Stimulated activated naive CD8-positive, alpha-beta T cell treated with anti-CD3 and anti-CD28 coated beads, Interleukin-15, Interleukin-2, amounts not matched to agents 100 ng/mL and 50 ng/mL, for 24 hours (primary cell): ENCODE measurements around the gene SERTAD2.
A peak's percentile ranks its signal among the peaks of the same experiment; 100 is the strongest.

Experiments
- H3K27ac Mint-ChIP-seq: one replicate; pipeline ENCODE4 v1.8.0; 2021; ENCODE audit warnings: mild to moderate bottlenecking, mixed read lengths
- H3K27me3 Mint-ChIP-seq: one replicate; pipeline ENCODE4 v1.8.0; 2021; ENCODE audit warnings: mixed read lengths
- H3K36me3 Mint-ChIP-seq: one replicate; pipeline ENCODE4 v1.8.0; 2021; ENCODE audit warnings: low read depth, mixed read lengths
- H3K4me1 Mint-ChIP-seq: one replicate; pipeline ENCODE4 v1.8.0; 2021; ENCODE audit warnings: low read depth, mixed read lengths
- H3K4me3 Mint-ChIP-seq: one replicate; pipeline ENCODE4 v1.8.0; 2021; ENCODE audit warnings: mild to moderate bottlenecking, mixed read lengths
- H3K9me3 Mint-ChIP-seq: one replicate; pipeline ENCODE4 v1.8.0; 2021; ENCODE audit warnings: mixed read lengths

Gene SERTAD2

GRCh38 chr2:64646007-64646880 lies 7.5 kb downstream of the SERTAD2 start:
- peak overlapping the region; percentile 76 for H3K27ac Mint-ChIP-seq
- no peaks in the 10 kb centered on the region for H3K27me3 Mint-ChIP-seq
- peaks cover 4% of the 10 kb centered on the region for H3K36me3 Mint-ChIP-seq
- no peaks in the 10 kb centered on the region for H3K9me3 Mint-ChIP-seq
- H3K4me3 Mint-ChIP-seq, result peak overlapping the region; percentile 30
- H3K4me1 Mint-ChIP-seq, result peaks cover 96% of the 10 kb centered on the region

- peaks cover 96% of the 10 kb centered on the region for H3K4me1 Mint-ChIP-seq
- peak overlapping the region; percentile 94 for H3K27ac Mint-ChIP-seq
- H3K27me3 Mint-ChIP-seq, result no peaks in the 10 kb centered on the region
- peak overlapping the region; percentile 88 for H3K4me3 Mint-ChIP-seq
- peaks cover 7% of the 10 kb centered on the region for H3K36me3 Mint-ChIP-seq
- H3K9me3 Mint-ChIP-seq, result no peaks in the 10 kb centered on the region
These were observed 9.0 kb downstream of the SERTAD2 start for GRCh38 chr2:64644458-64645382.

- no peaks in the 10 kb centered on the region for H3K27me3 Mint-ChIP-seq
- peak overlapping the region; percentile 94 for H3K27ac Mint-ChIP-seq
- H3K4me3 Mint-ChIP-seq, result peak overlapping the region; percentile 88
- no peaks in the 10 kb centered on the region for H3K9me3 Mint-ChIP-seq
- peaks cover 7% of the 10 kb centered on the region for H3K36me3 Mint-ChIP-seq
- peaks cover 96% of the 10 kb centered on the region for H3K4me1 Mint-ChIP-seq
These were observed 9.8 kb downstream of the SERTAD2 start for GRCh38 chr2:64643838-64644457.

- Mint-ChIP-seq H3K4me3 (no peak overlapping the region), H3K9me3 (no peaks in the 10 kb centered on the region), H3K36me3 (peaks cover 8% of the 10 kb centered on the region), H3K4me1 (peaks cover 98% of the 10 kb centered on the region), H3K27ac (peak overlapping the region; percentile 62), H3K27me3 (no peaks in the 10 kb centered on the region)
These were observed 12.1 kb downstream of the SERTAD2 start for GRCh38 chr2:64641599-64641998.

GRCh38 chr2:64640153-64641044 lies 13.3 kb downstream of the SERTAD2 start:
- Mint-ChIP-seq H3K4me3 (no peak overlapping the region), H3K4me1 (peaks cover 100% of the 10 kb centered on the region), H3K27me3 (no peaks in the 10 kb centered on the region), H3K9me3 (no peaks in the 10 kb centered on the region), H3K27ac (peak overlapping the region; percentile 67), H3K36me3 (peaks cover 20% of the 10 kb centered on the region)

- H3K4me3 Mint-ChIP-seq, result no peak overlapping the region
- no peaks in the 10 kb centered on the region for H3K27me3 Mint-ChIP-seq
- no peaks in the 10 kb centered on the region for H3K9me3 Mint-ChIP-seq
- H3K4me1 Mint-ChIP-seq, result peaks cover 93% of the 10 kb centered on the region
- H3K36me3 Mint-ChIP-seq, result peaks cover 25% of the 10 kb centered on the region
- peak overlapping the region; percentile 67 for H3K27ac Mint-ChIP-seq
These were observed 14.0 kb downstream of the SERTAD2 start for GRCh38 chr2:64639691-64640090.

GRCh38 chr2:64638502-64639120 lies 15.1 kb downstream of the SERTAD2 start:
- Mint-ChIP-seq H3K27ac (no peak overlapping the region), H3K36me3 (peaks cover 36% of the 10 kb centered on the region), H3K4me3 (no peak overlapping the region), H3K27me3 (no peaks in the 10 kb centered on the region), H3K4me1 (peaks cover 83% of the 10 kb centered on the region), H3K9me3 (no peaks in the 10 kb centered on the region)

- no peaks in the 10 kb centered on the region for H3K9me3 Mint-ChIP-seq
- H3K4me1 Mint-ChIP-seq, result peaks cover 76% of the 10 kb centered on the region
- H3K4me3 Mint-ChIP-seq, result peak overlapping the region; percentile 62
- H3K27me3 Mint-ChIP-seq, result no peaks in the 10 kb centered on the region
- H3K27ac Mint-ChIP-seq, result peak overlapping the region; percentile 91
- H3K36me3 Mint-ChIP-seq, result peaks cover 43% of the 10 kb centered on the region
These were observed 15.8 kb downstream of the SERTAD2 start for GRCh38 chr2:64637931-64638330.

GRCh38 chr2:64637000-64637635 lies 16.6 kb downstream of the SERTAD2 start:
- no peaks in the 10 kb centered on the region for H3K9me3 Mint-ChIP-seq
- H3K27ac Mint-ChIP-seq, result peak overlapping the region; percentile 91
- H3K4me3 Mint-ChIP-seq, result peak overlapping the region; percentile 62
- H3K27me3 Mint-ChIP-seq, result no peaks in the 10 kb centered on the region
- peaks cover 45% of the 10 kb centered on the region for H3K36me3 Mint-ChIP-seq
- peaks cover 68% of the 10 kb centered on the region for H3K4me1 Mint-ChIP-seq

GRCh38 chr2:64635976-64636911 lies 17.5 kb downstream of the SERTAD2 start:
- peak overlapping the region; percentile 62 for H3K4me3 Mint-ChIP-seq

GRCh38 chr2:64634345-64635267 lies 19.1 kb downstream of the SERTAD2 start:
- Mint-ChIP-seq H3K27ac (no peak overlapping the region), H3K4me1 (peaks cover 43% of the 10 kb centered on the region), H3K4me3 (no peak overlapping the region), H3K27me3 (no peaks in the 10 kb centered on the region), H3K9me3 (no peaks in the 10 kb centered on the region), H3K36me3 (peaks cover 39% of the 10 kb centered on the region)

More at GRCh38 chr2:64635976-64636911, 17.5 kb downstream of the SERTAD2 start:
- no peaks in the 10 kb centered on the region for H3K27me3 Mint-ChIP-seq
- H3K4me1 Mint-ChIP-seq, result peaks cover 59% of the 10 kb centered on the region
- no peaks in the 10 kb centered on the region for H3K9me3 Mint-ChIP-seq
- H3K36me3 Mint-ChIP-seq, result peaks cover 42% of the 10 kb centered on the region
- H3K27ac Mint-ChIP-seq, result peak overlapping the region; percentile 91
